HUES6 (cell line): ENCODE measurements around the gene PSMC1.
A peak's percentile ranks its signal among the peaks of the same experiment; 100 is the strongest.
"Not testable (repeated sequence)": the region's sequence is repeated elsewhere in the genome, so short reads cannot be mapped to it uniquely, and the experiment has no call there.

Source experiments
- H3K27ac ChIP-seq: 2 replicates; pipeline ENCODE4 v1.7.0; 2013; ENCODE audit warnings: low read depth, mild to moderate bottlenecking, low read length, inconsistent platforms
- H3K27me3 ChIP-seq: 2 replicates; pipeline ENCODE4 v1.6.1; 2013; ENCODE audit warnings: low read length; ENCODE audit not compliant: control insufficient read depth, insufficient read depth
- H3K36me3 ChIP-seq: 2 replicates; pipeline ENCODE4 v1.6.1; 2013; ENCODE audit warnings: low read length; ENCODE audit not compliant: control insufficient read depth, insufficient read depth
- H3K4me1 ChIP-seq: 2 replicates; pipeline ENCODE4 v1.6.1; 2013; ENCODE audit warnings: low read length; ENCODE audit not compliant: control insufficient read depth, insufficient read depth
- H3K4me3 ChIP-seq: 2 replicates; pipeline ENCODE4 v1.5.1; 2013; ENCODE audit warnings: low read depth, low read length
- H3K9ac ChIP-seq: one replicate; pipeline ENCODE4 v1.6.1; 2013; ENCODE audit warnings: mild to moderate bottlenecking, low read length
- H3K9me3 ChIP-seq: 2 replicates; pipeline ENCODE4 v1.6.1; 2013; ENCODE audit warnings: low read depth, low read length; ENCODE audit not compliant: control insufficient read depth, insufficient read depth

Gene PSMC1

DNA sequence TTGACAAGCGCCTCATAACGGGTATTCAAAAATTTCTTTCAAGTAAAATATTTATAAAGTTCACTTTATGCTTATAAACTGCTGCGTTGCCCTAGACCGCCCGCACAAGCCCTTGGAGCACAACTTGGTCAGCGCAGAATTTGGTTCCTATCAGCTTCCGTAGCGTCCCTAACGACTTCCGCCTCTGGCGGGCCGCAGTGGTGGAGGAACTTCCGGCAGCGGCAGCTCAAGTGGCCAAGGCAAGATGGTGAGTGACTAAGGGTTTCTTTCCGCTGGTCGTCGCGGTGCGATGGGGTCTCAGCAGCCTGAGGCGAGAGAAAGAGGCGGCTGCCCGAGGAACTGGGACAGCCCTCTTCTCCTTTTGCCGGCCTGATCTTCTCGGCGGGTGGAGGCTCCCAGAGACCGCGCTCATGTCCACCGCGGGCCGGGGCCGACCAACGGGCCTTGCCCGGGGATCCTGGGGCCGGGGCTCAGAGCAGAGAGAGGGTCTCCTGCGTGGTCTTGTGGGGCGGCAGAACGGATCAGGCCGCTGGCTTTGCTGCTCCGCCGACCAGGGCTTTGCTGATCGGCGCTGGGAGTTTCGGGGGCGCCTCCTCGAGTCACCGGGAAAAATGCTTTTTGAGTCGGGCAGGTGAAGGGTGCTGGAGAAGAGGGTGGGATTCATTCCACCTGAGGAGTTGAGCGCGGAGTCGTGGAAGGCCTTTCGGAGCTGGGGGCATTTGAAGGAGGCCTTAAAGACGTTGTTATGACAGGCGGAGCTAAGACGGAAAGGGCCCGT, at the start of gene PSMC1:
Gene PSMC1 (plus strand): TSS at position 200 of the 778 bp plus-strand sequence. CDS start 45 bp downstream, at position 245.
- peaks cover 3% of the 10 kb centered on the region for H3K27me3 ChIP-seq
- peak within 1 kb of the TSS; percentile 89 for H3K4me3 ChIP-seq
- peak within 1 kb of the TSS; percentile 99 for H3K9ac ChIP-seq
- peak within 1 kb of the TSS; percentile 93 for H3K27ac ChIP-seq
- no peaks in the 10 kb centered on the region for H3K9me3 ChIP-seq
- peaks cover 28% of the 10 kb centered on the region for H3K36me3 ChIP-seq
- H3K4me1 ChIP-seq: no peaks in the 10 kb centered on the region

DNA sequence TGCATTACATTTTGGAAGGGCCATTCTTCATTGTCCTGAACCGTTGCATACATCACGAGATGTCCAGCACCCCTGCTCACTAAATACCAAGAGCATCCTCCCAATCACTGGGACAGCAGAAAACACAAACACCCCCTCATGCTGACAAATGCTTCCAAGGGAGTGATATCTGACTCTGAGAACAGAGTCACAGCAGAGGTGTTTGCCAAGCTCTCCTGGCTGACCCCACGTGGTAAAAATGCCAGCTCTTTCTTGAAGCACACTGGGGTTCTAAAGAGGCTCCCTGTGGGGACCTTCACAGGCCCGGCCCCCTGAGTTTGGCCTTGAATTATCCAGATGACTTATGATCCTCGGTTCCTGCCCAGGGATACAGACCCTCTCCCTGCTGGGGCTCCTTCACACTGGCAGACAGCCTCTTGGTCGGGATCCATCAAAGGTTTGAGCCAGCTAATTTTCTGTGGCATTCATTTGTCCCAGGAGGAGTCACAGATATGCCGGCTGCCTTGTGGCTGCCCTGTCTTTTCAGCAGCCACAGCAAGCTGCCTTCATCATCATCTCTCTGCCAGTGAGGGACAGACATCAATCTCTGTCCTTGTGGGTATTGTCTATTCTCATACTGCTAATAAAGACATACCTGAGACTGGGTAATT, 43.1 kb upstream of the PSMC1 start:
- H3K27me3 ChIP-seq: no peaks in the 10 kb centered on the region; the same call in 1 of the 2 replicates
- H3K36me3 ChIP-seq: no peaks in the 10 kb centered on the region
- H3K9ac ChIP-seq: no peak overlapping the region
- H3K4me1 ChIP-seq: no peaks in the 10 kb centered on the region
- H3K4me3 ChIP-seq: no peak overlapping the region
- H3K9me3 ChIP-seq: peaks cover 30% of the 10 kb centered on the region
- no peak overlapping the region for H3K27ac ChIP-seq

- no peaks in the 10 kb centered on the region for H3K36me3 ChIP-seq
- peaks cover 8% of the 10 kb centered on the region for H3K27me3 ChIP-seq
Measured at GRCh38 chr14:90228478-90228877, 27.9 kb upstream of the PSMC1 start.

GRCh38 chr14:90229942-90230341, 26.4 kb upstream of the PSMC1 start:
- H3K27ac ChIP-seq, H3K9ac ChIP-seq, H3K36me3 ChIP-seq, H3K4me1 ChIP-seq, H3K9me3 ChIP-seq, H3K4me3 ChIP-seq: not testable (repeated sequence)
- peaks cover 22% of the 10 kb centered on the region for H3K27me3 ChIP-seq

More at GRCh38 chr14:90228478-90228877, 27.9 kb upstream of the PSMC1 start:
- H3K9me3 ChIP-seq: peaks cover 5% of the 10 kb centered on the region; the same call in 1 of the 2 replicates
- H3K9ac ChIP-seq: no peak overlapping the region
- no peak overlapping the region for H3K4me3 ChIP-seq
- no peak overlapping the region for H3K27ac ChIP-seq
- no peaks in the 10 kb centered on the region for H3K4me1 ChIP-seq

DNA sequence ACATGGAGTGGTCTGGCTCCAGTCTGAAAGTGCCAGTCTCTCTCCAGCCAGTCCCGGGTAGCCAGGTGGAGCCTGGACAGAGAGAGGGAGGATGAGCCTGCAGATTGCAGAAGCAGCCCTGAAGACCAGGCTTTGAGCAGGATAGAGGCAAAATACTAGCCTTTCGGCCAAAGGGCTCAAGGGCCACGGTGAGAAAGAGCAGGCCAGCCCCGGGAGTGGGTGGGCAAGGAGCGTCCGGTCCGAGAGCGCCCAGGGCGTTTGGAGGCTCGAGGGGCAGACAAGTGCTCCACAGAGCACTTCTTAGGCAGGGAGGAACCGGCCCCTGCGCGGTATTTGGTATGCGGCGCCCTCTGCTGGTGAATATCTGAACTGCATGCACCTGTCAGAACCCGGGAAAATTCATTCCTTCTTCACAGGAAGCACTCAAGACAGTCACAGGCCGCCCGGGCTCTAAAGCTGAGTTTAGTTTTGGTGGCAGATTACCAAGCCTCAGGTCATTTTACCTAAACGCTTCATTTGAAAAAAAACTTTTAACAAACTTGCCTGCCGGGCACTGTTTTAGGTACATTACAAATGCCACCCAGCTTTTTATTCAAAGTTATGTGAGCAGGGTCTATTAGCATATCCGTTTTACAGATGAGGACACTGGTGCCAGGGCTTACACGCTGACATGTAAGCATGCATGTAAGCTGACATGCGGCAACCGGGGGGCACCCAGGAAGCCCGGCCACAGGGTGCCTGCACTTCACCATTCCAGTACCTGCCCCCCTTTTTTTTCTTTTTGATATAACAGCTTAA, 21.0 kb upstream of the PSMC1 start:
- Histone ChIP-seq H3K36me3 (no peaks in the 10 kb centered on the region), H3K4me1 (no peaks in the 10 kb centered on the region), H3K9ac (no peak overlapping the region), H3K4me3 (no peak overlapping the region), H3K9me3 (peaks cover 30% of the 10 kb centered on the region), H3K27ac (no peak overlapping the region), H3K27me3 (peaks cover 25% of the 10 kb centered on the region)

DNA sequence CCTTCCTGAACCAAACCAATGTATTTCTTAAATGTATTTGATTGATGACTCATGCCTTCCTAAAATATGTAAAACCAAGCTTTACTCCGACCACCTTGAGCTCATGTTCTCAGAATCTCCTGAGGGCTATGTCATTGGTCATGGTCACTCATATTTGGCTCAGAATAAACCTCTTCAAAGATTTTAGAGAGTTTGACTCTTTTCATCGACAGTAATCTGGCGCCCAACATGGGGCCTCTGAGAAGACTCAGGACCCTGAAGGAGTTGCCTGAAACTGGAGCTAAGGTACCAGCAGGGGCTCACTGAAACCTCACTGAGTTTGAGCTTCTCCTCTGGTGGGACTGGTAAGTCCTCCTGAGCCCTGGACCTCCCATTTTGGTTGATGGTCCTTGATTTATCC, 17.2 kb upstream of the PSMC1 start:
- H3K9ac ChIP-seq: no peak overlapping the region
- H3K4me1 ChIP-seq: no peaks in the 10 kb centered on the region
- peaks cover 41% of the 10 kb centered on the region for H3K9me3 ChIP-seq
- H3K27me3 ChIP-seq: peaks cover 11% of the 10 kb centered on the region
- no peaks in the 10 kb centered on the region for H3K36me3 ChIP-seq
- H3K4me3 ChIP-seq: no peak overlapping the region
- no peak overlapping the region for H3K27ac ChIP-seq

DNA sequence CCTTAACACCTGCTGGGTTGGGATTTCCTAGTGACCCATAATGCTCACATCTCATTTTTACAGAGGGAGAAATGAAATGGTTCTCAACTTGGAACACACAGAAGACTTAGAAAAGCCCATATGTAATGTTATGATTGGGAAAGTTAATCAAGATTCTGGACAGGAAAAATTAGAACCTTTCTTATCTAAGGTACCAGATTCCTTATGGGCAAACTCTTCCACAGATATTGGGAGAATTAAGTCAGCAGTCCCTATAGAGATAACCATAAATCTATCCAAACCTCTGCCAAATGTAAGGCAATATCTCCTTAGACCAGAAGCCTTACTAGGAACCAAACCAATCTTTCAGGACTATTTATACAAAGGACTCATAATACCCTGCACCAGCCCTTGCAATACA, 13.9 kb upstream of the PSMC1 start:
- H3K4me3 ChIP-seq: no peak overlapping the region
- H3K36me3 ChIP-seq: no peaks in the 10 kb centered on the region
- H3K9ac ChIP-seq: no peak overlapping the region
- no peak overlapping the region for H3K27ac ChIP-seq
- H3K27me3 ChIP-seq: no peaks in the 10 kb centered on the region; the same call in 1 of the 2 replicates
- no peaks in the 10 kb centered on the region for H3K4me1 ChIP-seq
- peaks cover 40% of the 10 kb centered on the region for H3K9me3 ChIP-seq

GRCh38 chr14:90246936-90247335, 9.4 kb upstream of the PSMC1 start:
- Histone ChIP-seq H3K36me3 (no peaks in the 10 kb centered on the region), H3K27ac (no peak overlapping the region), H3K4me1 (no peaks in the 10 kb centered on the region), H3K9me3 (peaks cover 2% of the 10 kb centered on the region; the same call in 1 of the 2 replicates), H3K9ac (no peak overlapping the region), H3K4me3 (no peak overlapping the region), H3K27me3 (no peaks in the 10 kb centered on the region; the same call in 1 of the 2 replicates)

DNA sequence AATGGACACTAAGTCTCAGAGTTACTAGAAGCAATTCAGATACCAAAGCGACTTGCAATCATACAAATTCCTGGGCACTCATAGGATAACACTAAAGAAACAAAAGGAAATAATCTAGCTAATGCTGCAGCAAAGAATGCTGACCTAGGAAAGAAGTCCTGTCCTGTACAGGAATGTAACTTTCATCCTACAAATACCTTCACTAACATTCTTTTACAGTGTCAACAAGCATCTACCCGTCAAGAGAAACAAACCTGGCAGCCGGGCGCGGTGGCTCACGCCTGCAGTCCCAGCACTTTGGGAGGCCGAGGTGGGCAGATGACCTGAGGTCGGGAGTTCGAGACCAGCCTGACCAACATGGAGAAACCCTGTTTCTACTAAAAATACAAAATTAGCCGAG, 8.9 kb upstream of the PSMC1 start:
- H3K36me3 ChIP-seq, H3K9ac ChIP-seq, H3K4me3 ChIP-seq, H3K9me3 ChIP-seq, H3K4me1 ChIP-seq, H3K27ac ChIP-seq, H3K27me3 ChIP-seq: not testable (repeated sequence)

- H3K4me3 ChIP-seq: no peak overlapping the region
- H3K36me3 ChIP-seq: no peaks in the 10 kb centered on the region
- H3K4me1 ChIP-seq: no peaks in the 10 kb centered on the region
- H3K27me3 ChIP-seq: no peaks in the 10 kb centered on the region; the same call in 1 of the 2 replicates
- no peak overlapping the region for H3K27ac ChIP-seq
- H3K9ac ChIP-seq: no peak overlapping the region
- 0 out of 2 replicates have a peak, but pooled peaks cover 2% of the 10 kb centered on the region for H3K9me3 ChIP-seq
Measured at GRCh38 chr14:90248594-90248993, 7.8 kb upstream of the PSMC1 start.
